ENCODE results near the gene MEST.
"Not testable (repeated sequence)": the region's sequence is repeated elsewhere in the genome, so short reads cannot be mapped to it uniquely, and the experiment has no call there.

Gene MEST

GRCh38 chr7:130491841-130492522 lies at the start of gene MEST:
Gene MEST, plus strand, starts transcription at chr7:130492085. Its CDS starts 229 bp downstream, at chr7:130492314.
- DNase-seq (ENCODE audit: low read depth), result no peak
- H3K4me3 ChIP-seq (ENCODE audit: control insufficient read depth, low read depth, low read length), result peak within 1 kb of the TSS; percentile 13
- TF ChIP-seq, protein P1, sequence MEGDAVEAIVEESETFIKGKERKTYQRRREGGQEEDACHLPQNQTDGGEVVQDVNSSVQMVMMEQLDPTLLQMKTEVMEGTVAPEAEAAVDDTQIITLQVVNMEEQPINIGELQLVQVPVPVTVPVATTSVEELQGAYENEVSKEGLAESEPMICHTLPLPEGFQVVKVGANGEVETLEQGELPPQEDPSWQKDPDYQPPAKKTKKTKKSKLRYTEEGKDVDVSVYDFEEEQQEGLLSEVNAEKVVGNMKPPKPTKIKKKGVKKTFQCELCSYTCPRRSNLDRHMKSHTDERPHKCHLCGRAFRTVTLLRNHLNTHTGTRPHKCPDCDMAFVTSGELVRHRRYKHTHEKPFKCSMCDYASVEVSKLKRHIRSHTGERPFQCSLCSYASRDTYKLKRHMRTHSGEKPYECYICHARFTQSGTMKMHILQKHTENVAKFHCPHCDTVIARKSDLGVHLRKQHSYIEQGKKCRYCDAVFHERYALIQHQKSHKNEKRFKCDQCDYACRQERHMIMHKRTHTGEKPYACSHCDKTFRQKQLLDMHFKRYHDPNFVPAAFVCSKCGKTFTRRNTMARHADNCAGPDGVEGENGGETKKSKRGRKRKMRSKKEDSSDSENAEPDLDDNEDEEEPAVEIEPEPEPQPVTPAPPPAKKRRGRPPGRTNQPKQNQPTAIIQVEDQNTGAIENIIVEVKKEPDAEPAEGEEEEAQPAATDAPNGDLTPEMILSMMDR (conservative IDR thresholded peaks at IDR 0.05; ENCODE audit: control insufficient read depth, insufficient read depth, low read depth, low read length), result no peak

GRCh38 chr7:130442601-130443000 lies 49.3 kb upstream of the MEST start:
- no peak for DNase-seq (ENCODE audit: low read depth)

GRCh38 chr7:130444234-130444633 lies 47.7 kb upstream of the MEST start:
- TF ChIP-seq, protein P1 (conservative IDR thresholded peaks at IDR 0.05; ENCODE audit: control insufficient read depth, insufficient read depth, low read depth, low read length), result no peak
- DNase-seq (ENCODE audit: low read depth), result peak; percentile 69

More at GRCh38 chr7:130442601-130443000, 49.3 kb upstream of the MEST start:
- H3K4me3 ChIP-seq (ENCODE audit: control insufficient read depth, low read depth, low read length), result no peak overlapping the region
- TF ChIP-seq, protein P1 (conservative IDR thresholded peaks at IDR 0.05; ENCODE audit: control insufficient read depth, insufficient read depth, low read depth, low read length), result no peak

DNA sequence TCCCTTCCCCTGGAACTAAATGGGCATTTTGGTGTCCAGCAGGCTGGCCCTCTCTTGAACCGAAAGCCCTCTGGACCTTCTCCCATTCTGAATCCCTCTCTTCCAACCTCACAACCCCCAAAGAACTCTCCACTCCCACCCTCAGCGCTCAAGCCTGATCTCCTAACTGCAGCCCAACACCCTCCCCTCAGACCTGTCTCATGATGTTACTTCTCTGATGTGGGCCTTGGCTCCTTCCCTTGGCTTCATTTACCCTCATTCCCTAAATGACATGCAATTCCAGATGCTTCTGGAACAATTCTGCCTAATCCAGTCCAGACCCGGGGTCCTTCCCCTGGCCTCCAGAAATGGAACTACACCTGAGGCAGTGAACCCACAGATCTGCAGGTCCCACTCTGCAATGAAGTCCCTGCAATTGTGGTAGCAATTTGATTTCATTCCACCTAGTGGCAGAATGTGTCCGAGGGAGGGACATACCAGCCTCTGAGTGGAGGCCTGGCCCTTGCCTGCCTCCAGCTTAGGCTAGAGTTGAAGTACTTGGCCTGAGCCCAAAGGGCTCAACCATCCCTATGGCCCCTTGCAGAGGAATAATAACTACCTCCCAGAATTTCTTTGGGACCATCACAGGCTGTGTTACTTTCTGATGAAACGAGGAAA lies 47.0 kb upstream of the MEST start:
- TF ChIP-seq, protein P1 (conservative IDR thresholded peaks at IDR 0.05; ENCODE audit: control insufficient read depth, insufficient read depth, low read depth, low read length), result no peak
- no peak for DNase-seq (ENCODE audit: low read depth)
- no peak overlapping the region for H3K4me3 ChIP-seq (ENCODE audit: control insufficient read depth, low read depth, low read length)

More at GRCh38 chr7:130444234-130444633, 47.7 kb upstream of the MEST start:
- no peak overlapping the region for H3K4me3 ChIP-seq (ENCODE audit: control insufficient read depth, low read depth, low read length)

- DNase-seq (ENCODE audit: low read depth), result no peak
- no peak overlapping the region for H3K4me3 ChIP-seq (ENCODE audit: control insufficient read depth, low read depth, low read length)
- TF ChIP-seq, protein P1 (conservative IDR thresholded peaks at IDR 0.05; ENCODE audit: control insufficient read depth, insufficient read depth, low read depth, low read length), result no peak
These were observed 45.6 kb upstream of the MEST start for GRCh38 chr7:130446259-130446658.

DNA sequence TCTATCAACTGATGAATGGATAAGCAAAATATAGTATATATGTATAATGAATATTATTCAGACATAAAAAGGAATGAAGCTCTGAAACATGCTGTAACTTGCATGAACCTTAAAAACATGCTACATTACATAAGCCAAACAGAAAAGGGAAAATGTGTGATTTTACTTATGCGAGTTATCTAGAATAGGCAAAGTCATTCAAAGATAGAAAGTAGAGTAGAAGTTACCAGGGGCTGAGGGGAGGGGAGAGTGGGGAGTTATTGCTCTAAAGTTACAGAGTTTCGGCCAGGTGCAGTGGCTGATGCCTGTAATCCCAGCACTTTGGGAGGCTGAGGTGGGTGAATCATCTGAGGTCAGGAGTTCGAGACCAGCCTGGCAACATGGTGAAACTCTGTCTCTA lies 40.5 kb upstream of the MEST start:
- DNase-seq (ENCODE audit: low read depth), result not testable (repeated sequence)

GRCh38 chr7:130452951-130453350 lies 38.9 kb upstream of the MEST start:
- no peak overlapping the region for H3K4me3 ChIP-seq (ENCODE audit: control insufficient read depth, low read depth, low read length)
- TF ChIP-seq, protein P1 (conservative IDR thresholded peaks at IDR 0.05; ENCODE audit: control insufficient read depth, insufficient read depth, low read depth, low read length), result no peak
- no peak for DNase-seq (ENCODE audit: low read depth)

More for the DNA sequence above, 40.5 kb upstream of the MEST start:
- H3K4me3 ChIP-seq (ENCODE audit: control insufficient read depth, low read depth, low read length), result not testable (repeated sequence)
